OCI-LY7 (cell line): Measurements from ENCODE around the gene NYNRIN. TPM values are rescaled to one million over a fixed set of nuclear protein-coding genes. Genes with fewer than 3 reads are reported as not detected.

Experiments
- BruUV-seq: library from RNA; stranded (reverse); fragments of 400-500 nt; replicated peaks from 2 replicates; lab custom pipeline; 2021; lab: Mats Ljungman, UMichigan
- CTCF ChIA-PET: fragments of 300-600 bp; sonication (Branson Sonifier 250); formaldehyde crosslinking; loops from one replicate; lab custom pipeline; 2022; ENCODE audit warnings: antibody characterized with exemption; ENCODE audit not compliant: unreplicated experiment; lab: Charles Lee
- POLR2A ChIA-PET: fragments of 300-600 bp; sonication (Branson Sonifier 250); formaldehyde crosslinking; loops from one replicate; lab custom pipeline; 2022; ENCODE audit warnings: antibody characterized with exemption; lab: Charles Lee
- DNase-seq: peaks from one replicate; pipeline ENCODE4 v3.0.0-alpha.2; 2015; ENCODE audit warnings: low spot score
- H2AFZ ChIP-seq: fragments of 200-600 bp; sonication (generic), shearing (Covaris generic); 2 replicates; pipeline ENCODE4 v1.6.1; 2014; ENCODE audit warnings: mild to moderate bottlenecking, antibody characterized with exemption, low read length, moderate library complexity
- H3K27ac ChIP-seq: fragments of 200-600 bp; sonication (generic); 2 replicates; pipeline ENCODE4 v1.5.1; 2014; ENCODE audit warnings: mixed run types, low read depth, mild to moderate bottlenecking, moderate library complexity, low read length, inconsistent platforms; ENCODE audit not compliant: poor library complexity, severe bottlenecking
- H3K36me3 ChIP-seq: fragments of 200-600 bp; sonication (generic); 2 replicates; pipeline ENCODE4 v1.6.1; 2014; ENCODE audit warnings: mild to moderate bottlenecking, antibody characterized with exemption, low read length, moderate library complexity, mixed read lengths; ENCODE audit not compliant: insufficient read depth
- H3K4me1 ChIP-seq: fragments of 200-600 bp; sonication (generic); 2 replicates; pipeline ENCODE4 v1.5.1; 2014; ENCODE audit warnings: mild to moderate bottlenecking, low read length; ENCODE audit not compliant: insufficient read depth, poor library complexity, severe bottlenecking
- H3K4me2 ChIP-seq: fragments of 200-600 bp; sonication (generic); 2 replicates; pipeline ENCODE4 v1.6.1; 2014; ENCODE audit warnings: mild to moderate bottlenecking, low read length
- H3K4me3 ChIP-seq: fragments of 200-600 bp; sonication (generic); 2 replicates; pipeline ENCODE4 v1.5.1; 2014; ENCODE audit warnings: mild to moderate bottlenecking, low read depth, low read length; ENCODE audit not compliant: poor library complexity, severe bottlenecking
- H3K79me2 ChIP-seq: fragments of 200-600 bp; sonication (generic); 2 replicates; pipeline ENCODE4 v1.6.1; 2016; ENCODE audit warnings: low read depth, mild to moderate bottlenecking, low read length, moderate library complexity, mixed read lengths; ENCODE audit not compliant: insufficient read depth
- H3K9me2 ChIP-seq: fragments of 200-600 bp; sonication (generic); 2 replicates; pipeline ENCODE4 v1.6.1; 2016; ENCODE audit warnings: mild to moderate bottlenecking, low read length, mixed read lengths; ENCODE audit not compliant: insufficient read depth
- H3K9me3 ChIP-seq: fragments of 200-600 bp; sonication (generic); 2 replicates; pipeline ENCODE4 v1.6.1; 2014; ENCODE audit warnings: mild to moderate bottlenecking, mixed run types, low read length, mixed read lengths
- H4K20me1 ChIP-seq: fragments of 200-600 bp; sonication (generic); 2 replicates; pipeline ENCODE4 v1.6.1; 2014; ENCODE audit warnings: mild to moderate bottlenecking, antibody characterized with exemption, low read length, moderate library complexity, mixed read lengths; ENCODE audit not compliant: insufficient read depth
- EZH2phosphoT487 ChIP-seq: fragments of 200-600 bp; sonication (generic); IDR thresholded peaks from 2 replicates; pipeline ENCODE4 v1.6.1; 2018; ENCODE audit warnings: low read depth, borderline replicate concordance, mild to moderate bottlenecking, mixed run types, antibody characterized with exemption, low read length, moderate library complexity, mixed read lengths
- intact Hi-C: fragments of 100-400 bp; cut with micrococcal nuclease; formaldehyde crosslinking; loops from one replicate; pipeline ENCODE4 v1.10.0; 2022; ENCODE audit not compliant: unreplicated experiment
- total RNA-seq, 2 experiments: library from RNA; depleted of rRNA in 1 of 2; stranded (reverse); fragments of >200 nt in 1 of 2; shearing (Covaris generic) in 1 of 2; gene quantifications; 2 replicates each; pipeline ENCODE4 v1.2.3, GENCODE V29; 2014 to 2022
- TF ChIP-seq, protein P1 (sequence below): fragments of 200-600 bp; sonication (generic); conservative IDR thresholded peaks from 2 replicates; pipeline ENCODE4 v1.5.1; 2014; ENCODE audit warnings: mild to moderate bottlenecking, antibody characterized with exemption, low read length, moderate library complexity, mixed read lengths

The NYNRIN gene
- total RNA-seq, 2 experiments from 2014 or later = 0.13 TPM; not detected in 1

GRCh38 chr14:24388474-24389179 lies 10.2 kb upstream of the NYNRIN start:
- BruUV-seq = no TSS peak
- no peaks in the 10 kb centered on the region for H3K9me2 ChIP-seq
- H4K20me1 ChIP-seq = no peaks in the 10 kb centered on the region
- ChIA-PET CTCF (no interaction called here), POLR2A (no interaction called here)
- H3K79me2 ChIP-seq = no peaks in the 10 kb centered on the region
- no peak overlapping the region for H2AFZ ChIP-seq
- no peak for TF ChIP-seq EZH2phosphoT487
- TF ChIP-seq, protein P1, sequence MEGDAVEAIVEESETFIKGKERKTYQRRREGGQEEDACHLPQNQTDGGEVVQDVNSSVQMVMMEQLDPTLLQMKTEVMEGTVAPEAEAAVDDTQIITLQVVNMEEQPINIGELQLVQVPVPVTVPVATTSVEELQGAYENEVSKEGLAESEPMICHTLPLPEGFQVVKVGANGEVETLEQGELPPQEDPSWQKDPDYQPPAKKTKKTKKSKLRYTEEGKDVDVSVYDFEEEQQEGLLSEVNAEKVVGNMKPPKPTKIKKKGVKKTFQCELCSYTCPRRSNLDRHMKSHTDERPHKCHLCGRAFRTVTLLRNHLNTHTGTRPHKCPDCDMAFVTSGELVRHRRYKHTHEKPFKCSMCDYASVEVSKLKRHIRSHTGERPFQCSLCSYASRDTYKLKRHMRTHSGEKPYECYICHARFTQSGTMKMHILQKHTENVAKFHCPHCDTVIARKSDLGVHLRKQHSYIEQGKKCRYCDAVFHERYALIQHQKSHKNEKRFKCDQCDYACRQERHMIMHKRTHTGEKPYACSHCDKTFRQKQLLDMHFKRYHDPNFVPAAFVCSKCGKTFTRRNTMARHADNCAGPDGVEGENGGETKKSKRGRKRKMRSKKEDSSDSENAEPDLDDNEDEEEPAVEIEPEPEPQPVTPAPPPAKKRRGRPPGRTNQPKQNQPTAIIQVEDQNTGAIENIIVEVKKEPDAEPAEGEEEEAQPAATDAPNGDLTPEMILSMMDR = no peak
- no peaks in the 10 kb centered on the region for H3K36me3 ChIP-seq
- intact Hi-C loops = no loop called here
- no peak overlapping the region for H3K4me3 ChIP-seq
- no peak overlapping the region for H3K27ac ChIP-seq
- no peaks in the 10 kb centered on the region for H3K9me3 ChIP-seq
- H3K4me2 ChIP-seq = no peak overlapping the region
- peaks cover 12% of the 10 kb centered on the region for H3K4me1 ChIP-seq
- no peak for DNase-seq

GRCh38 chr14:24389226-24389848 lies 9.5 kb upstream of the NYNRIN start:
- H2AFZ ChIP-seq = no peak overlapping the region
- CTCF ChIA-PET = interaction anchor here (1.3 kb wide), 1 partner anchor 42 kb away, joined by 3 read pairs; no protein-coding TSS in a partner anchor

More at GRCh38 chr14:24389226-24389848, 9.5 kb upstream of the NYNRIN start:
- no peak overlapping the region for H3K4me2 ChIP-seq
- H3K4me1 ChIP-seq = peaks cover 12% of the 10 kb centered on the region
- TF ChIP-seq EZH2phosphoT487 = no peak
- TF ChIP-seq, protein P1 = no peak
- H3K9me3 ChIP-seq = no peaks in the 10 kb centered on the region
- H3K27ac ChIP-seq = no peak overlapping the region
- BruUV-seq = no TSS peak
- intact Hi-C loops = no loop called here
- no peaks in the 10 kb centered on the region for H3K9me2 ChIP-seq
- H3K4me3 ChIP-seq = no peak overlapping the region
- no peaks in the 10 kb centered on the region for H3K36me3 ChIP-seq
- POLR2A ChIA-PET = interaction anchor here (0.6 kb wide), 1 partner anchor 33 kb away, joined by 3 read pairs; no protein-coding TSS in a partner anchor
- no peaks in the 10 kb centered on the region for H3K79me2 ChIP-seq
- DNase-seq = no peak
- H4K20me1 ChIP-seq = no peaks in the 10 kb centered on the region
